CD14-positive monocyte (primary cell): ENCODE data around the gene TSPAN7. TPM values are rescaled to one million over a fixed set of nuclear protein-coding genes. Genes with fewer than 3 reads are reported as not detected.

ENCODE experiments used
- DNase-seq, 3 donors: peaks; one replicate each; pipeline ENCODE4 v3.0.0-alpha.2; 2011 to 2022
- H2AFZ ChIP-seq: 2 replicates; pipeline ENCODE4 v1.6.0; 2012; ENCODE audit warnings: mild to moderate bottlenecking, low read depth, low read length, inconsistent platforms; ENCODE audit not compliant: insufficient read depth, poor library complexity, severe bottlenecking
- H3K27ac ChIP-seq, 2 donors: 1 replicate in 1 of 2; 2 replicates in 1 of 2; pipeline ENCODE4 v1.5.1; 2012 to 2013; ENCODE audit warnings: low read length in 2 of 2, control low read depth in 1 of 2, inconsistent platforms in 1 of 2, low read depth in 1 of 2, mild to moderate bottlenecking in 1 of 2
- H3K27me3 ChIP-seq, 2 donors: one replicate each; pipeline versions ENCODE4 v1.6.0 to v1.6.1; 2011 to 2013; ENCODE audit warnings: low read length in 2 of 2; ENCODE audit not compliant: control insufficient read depth in 2 of 2, insufficient read depth in 2 of 2
- H3K36me3 ChIP-seq, 2 donors: replicated peaks in 1 of 2; 1 replicate in 1 of 2; 2 replicates in 1 of 2; pipeline versions ENCODE4 v1.5.1 to v1.6.1; 2012 to 2013; ENCODE audit warnings: low read length in 2 of 2, control low read depth in 1 of 2, inconsistent platforms in 1 of 2, mild to moderate bottlenecking in 1 of 2; ENCODE audit not compliant: insufficient read depth in 2 of 2, control insufficient read depth in 1 of 2
- H3K4me1 ChIP-seq, 2 donors: 1 replicate in 1 of 2; 2 replicates in 1 of 2; pipeline versions ENCODE4 v1.5.1 to v1.6.1; 2012 to 2013; ENCODE audit warnings: low read length in 2 of 2, control low read depth in 1 of 2, inconsistent platforms in 1 of 2, mild to moderate bottlenecking in 1 of 2, moderate library complexity in 1 of 2; ENCODE audit not compliant: insufficient read depth in 2 of 2, control insufficient read depth in 1 of 2
- H3K4me2 ChIP-seq: replicated peaks from 2 replicates; pipeline ENCODE3; 2012; ENCODE audit warnings: low read length, moderate library complexity, mild to moderate bottlenecking; ENCODE audit not compliant: poor library complexity, severe bottlenecking; ENCODE audit errors: extremely low read depth
- H3K4me3 ChIP-seq, 3 experiments: fragments of 200-600 bp in 1 of 3; sonication (generic) in 1 of 3; replicated peaks in 1 of 3; 1 replicate in 2 of 3; 2 replicates in 1 of 3; pipeline ENCODE4 v1.5.1; 2011 to 2013; ENCODE audit warnings: low read length in 3 of 3, mild to moderate bottlenecking in 3 of 3, control low read depth in 2 of 3, low read depth in 2 of 3, inconsistent platforms in 1 of 3, moderate library complexity in 1 of 3
- H3K79me2 ChIP-seq: 2 replicates; pipeline ENCODE4 v1.6.0; 2012; ENCODE audit warnings: mild to moderate bottlenecking, control low read depth, inconsistent platforms, low read length, moderate library complexity; ENCODE audit not compliant: insufficient read depth
- H3K9ac ChIP-seq: 2 replicates; pipeline ENCODE4 v1.6.0; 2017; ENCODE audit warnings: low read length, mild to moderate bottlenecking; ENCODE audit not compliant: insufficient read depth, poor library complexity, severe bottlenecking
- H3K9me3 ChIP-seq, 2 donors: replicated peaks in 1 of 2; 1 replicate in 1 of 2; 2 replicates in 1 of 2; pipeline versions ENCODE4 v1.5.1 to v1.6.1; 2012 to 2013; ENCODE audit warnings: low read length in 2 of 2, control low read depth in 1 of 2; ENCODE audit not compliant: control insufficient read depth in 1 of 2, insufficient read depth in 1 of 2
- H4K20me1 ChIP-seq: 2 replicates; pipeline ENCODE4 v1.6.0; 2012; ENCODE audit warnings: mild to moderate bottlenecking, low read length, control low read depth, moderate library complexity; ENCODE audit not compliant: insufficient read depth
- H3K27ac Mint-ChIP-seq, 7 donors: one replicate each; pipeline ENCODE4 v1.8.0; 2020; ENCODE audit warnings: mild to moderate bottlenecking in 7 of 7, mixed read lengths in 7 of 7, moderate library complexity in 6 of 7, inconsistent platforms in 2 of 7
- H3K27me3 Mint-ChIP-seq, 3 donors: one replicate each; pipeline ENCODE4 v1.8.0; 2021 to 2022; ENCODE audit warnings: low read depth in 3 of 3, mild to moderate bottlenecking in 3 of 3, mixed read lengths in 3 of 3, moderate library complexity in 3 of 3, inconsistent platforms in 1 of 3
- H3K36me3 Mint-ChIP-seq, 2 donors: one replicate each; pipeline ENCODE4 v1.8.0; 2020; ENCODE audit warnings: mixed read lengths in 2 of 2, inconsistent platforms in 1 of 2, mild to moderate bottlenecking in 1 of 2
- H3K4me1 Mint-ChIP-seq: one replicate; pipeline ENCODE4 v1.8.0; 2020; ENCODE audit warnings: mild to moderate bottlenecking, mixed read lengths
- H3K4me3 Mint-ChIP-seq, 2 donors: one replicate each; pipeline ENCODE4 v1.8.0; 2020; ENCODE audit warnings: mild to moderate bottlenecking in 2 of 2, mixed read lengths in 2 of 2, moderate library complexity in 1 of 2
- H3K9me3 Mint-ChIP-seq, 7 donors: one replicate each; pipeline ENCODE4 v1.8.0; 2020 to 2022; ENCODE audit warnings: mixed read lengths in 7 of 7, mild to moderate bottlenecking in 6 of 7, moderate library complexity in 6 of 7, inconsistent platforms in 2 of 7
- CTCF ChIP-seq: fragments of 200-600 bp; IDR thresholded peaks from one replicate; pipeline ENCODE4 v1.8.0; 2022; ENCODE audit warnings: antibody characterized with exemption, mild to moderate bottlenecking
- WGBS: methylation state at CpG from one replicate; pipeline ENCODE4 v1.1.5; 2013; ENCODE audit warnings: missing lambda C conversion rate; ENCODE audit not compliant: insufficient coverage; 5-methylcytosine and 5-hydroxymethylcytosine counted together
- intact Hi-C, 2 donors: fragments of 100-400 bp; cut with micrococcal nuclease; formaldehyde crosslinking; loops; one replicate each; pipeline versions ENCODE4 v1.15.0 to v1.15.1; 2023
- polyA plus RNA-seq, 3 donors: library from polyadenylated mRNA; depleted of rRNA in 1 of 3; unstranded in 2 of 3; stranded (reverse) in 1 of 3; fragments of 300-500 nt in 2 of 3; fragments of >200 nt in 1 of 3; fragmentation: Illumina TruSeq in 2 of 3; gene quantifications; 1 replicate in 2 of 3; 2 replicates in 1 of 3; pipeline ENCODE4 v1.2.3, GENCODE V29; 2012 to 2021

TSPAN7 gene
- polyA plus RNA-seq, 3 donors, result not detected

- H3K27ac Mint-ChIP-seq, result no peak overlapping the region
- H3K4me3 Mint-ChIP-seq, result no peak overlapping the region
- no peak for TF ChIP-seq CTCF
- Histone ChIP-seq H3K9ac (no peak overlapping the region), H3K4me3 (no peak overlapping the region), H3K4me2 (no peak overlapping the region), H3K4me1 (peaks cover 3 to 8% of the 10 kb centered on the region in 2 donors), H3K27ac (no peak overlapping the region), H2AFZ (no peak overlapping the region), H4K20me1 (no peaks in the 10 kb centered on the region), H3K9me3 (no peaks in the 10 kb centered on the region), H3K27me3 (no peaks in the 10 kb centered on the region), H3K79me2 (no peaks in the 10 kb centered on the region), H3K36me3 (no peaks in the 10 kb centered on the region)
- peaks cover 0 to 6% (median 0%) of the 10 kb centered on the region in 3 donors for H3K27me3 Mint-ChIP-seq
- intact Hi-C loops, result no loop called here
- H3K9me3 Mint-ChIP-seq, result peaks cover 0 to 4% (median 0%) of the 10 kb centered on the region in 7 donors
- no peak for DNase-seq
- no peaks in the 10 kb centered on the region for H3K36me3 Mint-ChIP-seq
- H3K4me1 Mint-ChIP-seq, result peaks cover 14% of the 10 kb centered on the region
Measured at GRCh38 chrX:38666909-38667308, 105.6 kb downstream of the TSPAN7 start.

GRCh38 chrX:38668771-38669170, 107.4 kb downstream of the TSPAN7 start:
- Histone ChIP-seq H3K4me3 (no peak overlapping the region), H4K20me1 (no peaks in the 10 kb centered on the region), H3K4me1 (peaks cover 3 to 8% of the 10 kb centered on the region in 2 donors), H3K4me2 (no peak overlapping the region), H3K36me3 (no peaks in the 10 kb centered on the region), H2AFZ (no peak overlapping the region), H3K9ac (no peak overlapping the region), H3K27me3 (no peaks in the 10 kb centered on the region), H3K79me2 (no peaks in the 10 kb centered on the region), H3K27ac (no peak overlapping the region), H3K9me3 (no peaks in the 10 kb centered on the region)
- intact Hi-C loops, result no loop called here
- TF ChIP-seq CTCF, result no peak
- Mint-ChIP-seq H3K27me3 (peaks cover 0 to 9% (median 0%) of the 10 kb centered on the region in 3 donors), H3K4me1 (peaks cover 14% of the 10 kb centered on the region), H3K9me3 (peaks cover 0 to 4% (median 0%) of the 10 kb centered on the region in 7 donors), H3K27ac (peak overlapping the region in 1 of 7 donors; percentile 50), H3K36me3 (no peaks in the 10 kb centered on the region), H3K4me3 (no peak overlapping the region)
- WGBS, result no CpG with 5 or more reads among the region's 1 CpG
- DNase-seq, result no peak
